IPS-18a (cell line): Measurements from ENCODE around the gene CA4.
"Not testable (repeated sequence)": the region's sequence is repeated elsewhere in the genome, so short reads cannot be mapped to it uniquely, and the experiment has no call there.

Experiments
- H3K27ac ChIP-seq: one replicate; pipeline ENCODE4 v1.5.1; 2013; ENCODE audit warnings: low read length
- H3K27me3 ChIP-seq: one replicate; pipeline ENCODE4 v1.6.1; 2013; ENCODE audit warnings: mild to moderate bottlenecking, low read length; ENCODE audit not compliant: control insufficient read depth, insufficient read depth
- H3K36me3 ChIP-seq: one replicate; pipeline ENCODE4 v1.6.1; 2013; ENCODE audit warnings: low read depth, low read length; ENCODE audit not compliant: control insufficient read depth
- H3K4me1 ChIP-seq: one replicate; pipeline ENCODE4 v1.6.1; 2013; ENCODE audit warnings: low read depth, low read length; ENCODE audit not compliant: control insufficient read depth
- H3K4me3 ChIP-seq: one replicate; pipeline ENCODE4 v1.5.1; 2013; ENCODE audit warnings: low read length
- H3K9ac ChIP-seq: one replicate; pipeline ENCODE4 v1.6.1; 2013; ENCODE audit warnings: mild to moderate bottlenecking, low read length, moderate library complexity
- H3K9me3 ChIP-seq: one replicate; pipeline ENCODE4 v1.6.1; 2013; ENCODE audit warnings: low read depth, low read length; ENCODE audit not compliant: control insufficient read depth

Gene CA4

DNA sequence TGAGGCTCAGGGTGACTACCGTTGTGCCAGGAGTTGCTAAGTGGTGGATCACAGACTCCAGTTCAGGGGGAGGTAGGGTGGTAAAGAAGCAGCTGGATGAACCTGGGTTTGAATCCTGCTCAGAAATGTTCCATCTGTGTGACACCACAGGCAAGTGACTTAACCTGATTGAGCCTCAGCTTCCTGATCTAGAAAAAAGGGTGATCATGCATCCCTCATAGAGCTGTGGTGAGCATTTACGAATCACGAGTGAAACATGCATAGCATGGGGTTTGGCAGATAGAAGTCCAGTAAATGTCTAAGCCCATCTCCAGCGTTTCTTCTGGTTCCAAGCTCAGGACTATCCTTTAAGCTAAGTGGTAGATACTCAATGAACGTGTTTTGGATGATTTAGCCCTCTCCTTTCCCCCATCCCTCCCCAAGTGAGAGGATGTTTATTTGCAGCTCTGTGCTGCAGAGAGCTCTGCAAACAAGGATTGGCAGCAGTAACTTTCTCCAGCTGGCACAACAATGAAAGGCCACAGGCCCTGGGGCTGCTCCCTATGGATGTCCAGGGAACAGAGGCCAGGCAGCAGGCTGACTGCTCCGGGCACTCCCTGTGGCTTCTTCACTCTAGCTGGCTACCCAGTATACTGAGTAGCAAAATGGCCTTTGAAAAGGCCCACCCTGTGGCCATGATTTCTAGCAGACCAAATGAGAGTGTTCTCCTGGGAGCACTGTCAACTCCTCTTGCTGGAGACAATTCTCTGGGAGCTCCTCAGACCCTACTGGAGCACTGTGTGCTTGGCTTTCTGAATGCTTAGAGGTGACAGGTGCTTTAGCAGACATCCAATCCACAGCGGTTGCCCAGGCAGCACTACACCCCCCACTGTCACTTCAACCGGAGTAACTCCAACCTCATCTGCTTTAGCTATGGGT is 21.3 kb downstream of the CA4 start:
- H3K27ac ChIP-seq: no peak overlapping the region
- H3K4me3 ChIP-seq: no peak overlapping the region

DNA sequence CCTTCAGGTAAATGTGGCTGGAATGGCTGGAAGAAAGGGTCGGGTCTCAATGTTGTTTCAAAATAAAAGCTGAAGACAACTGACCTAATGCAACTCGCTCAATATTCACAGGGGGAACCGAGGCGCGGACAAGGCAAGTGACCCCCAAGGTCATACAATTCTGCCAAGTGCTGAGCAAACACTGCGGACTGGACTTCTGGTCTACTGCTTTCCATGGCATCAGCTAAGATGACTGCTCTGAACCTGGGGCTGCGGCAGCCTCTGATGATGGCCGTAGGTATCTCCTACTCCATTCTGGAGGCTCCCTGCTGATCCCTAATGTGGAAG is 21.9 kb downstream of the CA4 start:
- no peaks in the 10 kb centered on the region for H3K9me3 ChIP-seq
- H3K4me1 ChIP-seq: no peaks in the 10 kb centered on the region
- no peak overlapping the region for H3K27ac ChIP-seq
- H3K27me3 ChIP-seq: no peaks in the 10 kb centered on the region
- H3K4me3 ChIP-seq: no peak overlapping the region
- no peaks in the 10 kb centered on the region for H3K36me3 ChIP-seq
- H3K9ac ChIP-seq: no peak overlapping the region

More for the DNA sequence above, 21.3 kb downstream of the CA4 start:
- no peaks in the 10 kb centered on the region for H3K9me3 ChIP-seq
- no peak overlapping the region for H3K9ac ChIP-seq
- no peaks in the 10 kb centered on the region for H3K36me3 ChIP-seq
- H3K27me3 ChIP-seq: no peaks in the 10 kb centered on the region
- H3K4me1 ChIP-seq: no peaks in the 10 kb centered on the region

DNA sequence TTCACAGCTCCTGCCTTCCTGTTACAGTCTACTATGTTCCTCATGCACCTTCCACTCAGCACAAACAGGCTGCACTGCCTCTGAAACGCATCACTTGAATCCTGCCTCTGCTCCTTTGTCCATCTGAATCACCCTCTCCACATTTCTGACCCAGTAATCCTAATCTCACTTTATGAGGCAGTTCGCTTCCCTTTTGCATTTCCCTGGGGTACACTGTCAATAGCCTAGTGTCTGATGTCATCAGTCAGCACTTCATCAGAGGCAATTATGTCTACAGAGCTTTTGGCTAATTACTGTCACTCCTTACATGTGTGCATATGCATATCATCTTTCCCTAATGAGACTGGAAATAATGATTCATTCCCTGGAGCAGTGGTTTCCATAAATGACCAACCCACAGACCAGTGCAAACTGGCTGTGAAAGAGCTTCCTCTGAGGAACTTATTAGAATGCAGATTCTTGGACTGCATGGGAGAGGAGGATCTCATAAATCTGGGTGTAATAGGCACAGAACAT is 23.6 kb downstream of the CA4 start:
- Histone ChIP-seq H3K9me3 (no peaks in the 10 kb centered on the region), H3K27ac (no peak overlapping the region), H3K9ac (no peak overlapping the region), H3K36me3 (peaks cover 4% of the 10 kb centered on the region), H3K4me1 (no peaks in the 10 kb centered on the region), H3K27me3 (no peaks in the 10 kb centered on the region), H3K4me3 (no peak overlapping the region)

DNA sequence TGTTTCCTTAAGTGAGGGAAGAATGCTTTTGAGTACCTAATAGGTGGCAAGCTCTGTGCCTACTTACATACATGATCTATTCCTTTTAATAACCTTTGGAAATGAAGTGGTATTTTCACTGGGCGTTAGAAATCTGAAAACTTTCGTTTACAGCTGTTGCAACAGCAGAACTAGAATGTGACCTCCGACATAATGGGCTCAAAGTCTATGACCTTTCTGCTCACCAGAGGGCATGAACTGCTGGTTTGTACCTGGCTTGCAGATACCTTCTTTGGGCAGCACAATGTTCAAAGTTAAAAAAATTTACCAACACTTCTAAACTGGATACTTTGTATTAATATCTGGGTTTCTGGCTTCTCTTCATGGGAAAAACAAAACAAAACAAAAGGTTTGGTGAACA is 24.3 kb downstream of the CA4 start:
- H3K27ac ChIP-seq: no peak overlapping the region
- H3K27me3 ChIP-seq: no peaks in the 10 kb centered on the region
- no peaks in the 10 kb centered on the region for H3K9me3 ChIP-seq
- H3K4me3 ChIP-seq: no peak overlapping the region
- no peaks in the 10 kb centered on the region for H3K4me1 ChIP-seq
- H3K9ac ChIP-seq: no peak overlapping the region
- H3K36me3 ChIP-seq: peaks cover 10% of the 10 kb centered on the region

DNA sequence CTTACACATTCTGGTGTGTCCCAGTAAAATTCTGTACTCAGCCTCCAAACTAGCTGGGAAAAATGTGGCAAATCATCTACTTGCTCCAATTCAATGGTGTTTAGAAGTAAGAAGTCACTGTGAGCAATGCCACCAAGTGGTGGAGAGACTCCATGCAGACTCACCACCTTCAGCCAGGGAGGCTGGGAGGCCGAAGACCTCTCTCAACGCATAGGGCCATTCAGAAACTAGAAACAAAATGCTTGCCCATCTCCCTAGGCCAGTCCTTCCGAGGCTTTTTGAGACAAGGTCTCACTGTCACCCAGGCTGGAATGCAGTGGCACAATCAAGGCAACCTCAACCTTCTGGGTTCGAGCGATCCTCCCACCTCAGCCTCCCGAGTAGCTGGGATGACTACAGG is 25.0 kb downstream of the CA4 start:
- peaks cover 13% of the 10 kb centered on the region for H3K36me3 ChIP-seq
- H3K9me3 ChIP-seq, H3K27me3 ChIP-seq, H3K27ac ChIP-seq, H3K9ac ChIP-seq, H3K4me1 ChIP-seq, H3K4me3 ChIP-seq: not testable (repeated sequence)

DNA sequence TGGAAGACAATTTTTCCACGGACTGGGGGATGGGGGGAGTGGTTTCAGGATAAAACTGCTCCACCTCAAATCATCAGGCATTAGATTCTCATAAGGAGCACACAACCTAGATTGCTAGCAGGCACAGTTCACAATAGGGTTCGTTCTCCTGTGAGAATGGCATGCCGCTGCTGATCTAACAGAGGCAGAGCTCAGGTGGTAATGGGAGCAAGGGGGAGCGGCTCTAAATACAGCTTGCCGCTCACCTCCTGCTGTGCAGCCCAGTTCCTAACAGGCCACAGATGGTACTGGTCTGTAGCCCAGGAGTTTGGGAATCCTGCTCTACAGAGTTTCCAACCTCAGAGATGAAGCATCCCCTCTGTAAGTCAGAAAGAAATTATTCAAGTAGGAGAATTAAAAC is 27.0 kb downstream of the CA4 start:
- H3K36me3 ChIP-seq: peaks cover 20% of the 10 kb centered on the region
- H3K27ac ChIP-seq, H3K4me1 ChIP-seq, H3K9ac ChIP-seq, H3K4me3 ChIP-seq, H3K9me3 ChIP-seq, H3K27me3 ChIP-seq: not testable (repeated sequence)

DNA sequence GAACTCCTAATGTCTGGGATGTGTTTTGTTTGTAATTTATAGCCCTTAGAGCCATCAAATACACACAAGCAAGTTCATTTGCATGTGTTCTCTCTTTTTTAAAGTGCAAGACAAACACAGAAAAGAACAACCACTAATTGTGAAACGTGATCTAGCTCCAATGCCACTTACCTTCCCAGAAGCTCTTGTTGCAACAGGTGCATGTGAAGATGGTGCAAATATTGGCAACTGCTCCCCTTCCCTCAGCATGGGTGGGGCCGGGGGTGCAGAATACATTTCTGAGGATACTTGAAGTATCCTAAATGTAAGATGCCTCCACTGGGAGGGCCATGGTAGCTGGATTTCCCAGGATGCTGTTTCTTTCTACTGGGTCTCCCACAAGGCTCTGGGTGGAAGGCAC is 28.4 kb downstream of the CA4 start:
- H3K27me3 ChIP-seq, H3K4me1 ChIP-seq, H3K27ac ChIP-seq, H3K4me3 ChIP-seq, H3K9ac ChIP-seq, H3K9me3 ChIP-seq: not testable (repeated sequence)
- H3K36me3 ChIP-seq: peaks cover 31% of the 10 kb centered on the region

DNA sequence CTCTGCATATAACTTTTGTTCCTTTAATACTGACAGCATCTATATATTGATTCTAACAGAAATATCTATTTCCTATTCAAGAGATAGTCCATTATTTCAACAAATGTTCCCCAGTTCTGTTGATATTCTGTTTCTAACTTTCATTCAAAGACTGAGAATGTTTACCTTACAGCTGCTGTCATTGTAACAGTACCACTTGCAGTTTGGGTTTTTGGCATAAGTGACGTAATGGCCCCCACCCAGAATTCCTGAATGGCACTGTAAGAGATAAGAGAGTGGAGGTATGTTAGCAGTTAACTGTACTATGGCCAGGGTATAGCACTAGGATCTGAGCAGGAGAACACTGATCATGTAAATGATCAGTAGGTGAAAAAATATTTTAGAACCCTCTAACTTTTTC is 30.6 kb downstream of the CA4 start:
- not testable (repeated sequence) for H3K4me3 ChIP-seq, H3K4me1 ChIP-seq, H3K27ac ChIP-seq, H3K9me3 ChIP-seq, H3K9ac ChIP-seq, H3K27me3 ChIP-seq
- peaks cover 43% of the 10 kb centered on the region for H3K36me3 ChIP-seq

DNA sequence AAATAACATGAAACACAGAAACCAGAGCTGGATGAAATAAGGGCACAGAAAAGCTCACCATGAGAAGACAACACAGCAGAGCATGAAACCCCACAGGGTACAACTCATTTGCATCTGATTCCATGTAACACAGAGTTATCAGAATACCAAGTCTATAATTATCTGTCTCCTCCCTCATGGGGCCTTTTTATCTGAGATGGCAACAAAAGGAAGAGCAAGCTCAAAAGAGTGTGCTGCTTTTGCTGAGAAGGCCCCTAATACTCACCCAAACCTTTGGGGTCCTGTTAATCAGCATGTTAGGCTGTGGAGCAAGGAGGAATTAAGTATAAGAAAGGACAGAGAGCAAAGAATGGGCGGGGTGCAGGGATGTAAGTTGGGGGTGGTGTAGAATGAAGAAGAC is 36.6 kb downstream of the CA4 start:
- not testable (repeated sequence) for H3K27me3 ChIP-seq, H3K27ac ChIP-seq, H3K9me3 ChIP-seq, H3K9ac ChIP-seq, H3K4me1 ChIP-seq, H3K4me3 ChIP-seq
- peaks cover 59% of the 10 kb centered on the region for H3K36me3 ChIP-seq

DNA sequence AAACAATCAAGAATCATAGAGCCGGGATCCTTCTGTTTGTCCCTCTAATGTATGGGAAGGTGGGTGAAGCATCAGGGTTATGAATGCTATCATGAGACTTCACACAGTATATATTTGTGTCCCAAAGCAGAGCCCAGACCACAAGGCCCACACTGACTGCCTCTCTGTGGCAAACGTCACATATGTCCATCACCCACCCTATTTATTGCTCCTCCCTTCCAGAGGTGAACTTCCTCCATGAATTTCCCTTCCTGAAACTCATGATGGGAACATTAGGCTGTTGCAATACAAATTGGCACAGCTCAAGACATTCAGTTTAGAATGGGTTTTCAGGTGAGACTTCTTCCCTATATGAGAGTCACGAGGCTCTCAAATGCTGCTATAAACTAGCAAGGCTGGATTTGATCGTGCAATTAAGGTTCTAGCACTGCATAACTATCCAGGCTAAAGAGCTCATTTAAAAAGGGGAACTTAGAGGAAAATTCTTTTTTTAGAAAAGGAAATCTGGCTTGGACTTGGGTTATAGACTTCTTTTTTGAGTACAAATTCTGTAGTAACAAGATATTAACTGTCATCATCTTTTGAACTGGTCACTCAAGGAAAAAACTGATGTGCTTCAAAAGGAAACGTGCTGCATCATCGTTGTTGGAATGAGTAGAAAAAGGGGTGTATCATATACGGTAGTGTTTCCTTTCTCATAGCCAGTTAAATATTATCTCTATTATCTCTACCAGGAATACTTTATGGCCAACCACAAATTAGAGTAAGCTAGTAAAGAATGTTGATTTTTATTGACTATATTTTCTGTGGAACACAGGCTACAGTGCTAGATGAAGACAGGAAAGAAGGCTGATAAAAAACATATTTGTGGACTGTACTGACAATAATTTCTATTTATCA is 37.3 kb downstream of the CA4 start:
- H3K4me3 ChIP-seq, H3K27ac ChIP-seq, H3K9ac ChIP-seq, H3K4me1 ChIP-seq, H3K27me3 ChIP-seq, H3K9me3 ChIP-seq: not testable (repeated sequence)
- H3K36me3 ChIP-seq: peaks cover 59% of the 10 kb centered on the region

DNA sequence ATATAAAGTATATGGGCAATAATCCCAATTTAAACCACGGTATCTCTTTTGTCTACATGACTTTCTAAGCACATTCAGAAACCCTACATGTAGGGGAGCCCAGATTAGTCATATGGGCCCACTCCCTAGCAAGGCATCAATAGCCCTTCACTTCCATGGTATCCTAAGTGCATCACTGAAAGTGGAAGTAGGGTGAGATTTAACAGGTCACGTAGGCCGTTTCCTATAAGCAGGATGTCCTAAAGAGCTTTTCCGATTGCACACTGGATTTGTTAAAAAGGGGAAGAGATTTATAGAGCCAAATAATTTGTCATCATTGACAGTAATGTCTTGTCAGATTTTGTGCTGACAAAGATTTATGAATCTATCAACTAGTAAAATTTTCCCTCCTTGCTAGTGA is 39.0 kb downstream of the CA4 start:
- Histone ChIP-seq H3K9me3 (no peaks in the 10 kb centered on the region), H3K4me1 (no peaks in the 10 kb centered on the region), H3K27me3 (no peaks in the 10 kb centered on the region), H3K9ac (no peak overlapping the region), H3K27ac (no peak overlapping the region), H3K4me3 (no peak overlapping the region), H3K36me3 (peaks cover 52% of the 10 kb centered on the region)
